HepG2 (cell line): ENCODE results near the gene RFXANK.

Experiments used
- BCL6 ChIP-seq: IDR thresholded peaks from 2 replicates; pipeline ENCODE4 v1.6.1; 2016; ENCODE audit warnings: missing genetic modification reagents, missing compliant biosample characterization
- CTCF ChIP-seq: sonication (generic); formaldehyde crosslinking; IDR thresholded peaks from 2 replicates; pipeline ENCODE4 v1.5.0; 2020; ENCODE audit warnings: mild to moderate bottlenecking, missing genetic modification reagents, moderate library complexity
- JUN ChIP-seq: sonication (generic); formaldehyde crosslinking; IDR thresholded peaks from 2 replicates; pipeline ENCODE4 v1.4.0; 2020; ENCODE audit warnings: mild to moderate bottlenecking, missing genetic modification reagents
- KLF6 ChIP-seq: IDR thresholded peaks from 2 replicates; pipeline ENCODE4 v1.8.0; 2016; ENCODE audit warnings: missing biosample characterization, missing genetic modification reagents
- MAX ChIP-seq: IDR thresholded peaks from 2 replicates; pipeline ENCODE4 v1.6.1; 2012; ENCODE audit warnings: inconsistent platforms
- MYC ChIP-seq: sonication (generic); formaldehyde crosslinking; IDR thresholded peaks from 2 replicates; pipeline ENCODE4 v1.9.0; 2021; ENCODE audit warnings: missing genetic modification reagents, borderline replicate concordance
- REST ChIP-seq, 2 experiments: IDR thresholded peaks; 2 replicates each; pipeline ENCODE4 v1.6.1; 2011 to 2012; ENCODE audit warnings: low read length in 2 of 2, borderline replicate concordance in 1 of 2, low read depth in 1 of 2, mild to moderate bottlenecking in 1 of 2, moderate library complexity in 1 of 2
- SRSF4 ChIP-seq: fragments of 200-400 bp; formaldehyde crosslinking; IDR thresholded peaks from one replicate; pipeline ENCODE4 v1.6.1; 2018; ENCODE audit warnings: mild to moderate bottlenecking, low read depth, low read length, moderate library complexity; ENCODE audit not compliant: poor library complexity, severe bottlenecking
- ZBTB8A ChIP-seq: sonication (generic); formaldehyde crosslinking; IDR thresholded peaks from 2 replicates; pipeline ENCODE4 v1.4.0; 2020; ENCODE audit warnings: mild to moderate bottlenecking, low read depth, missing genetic modification reagents, borderline replicate concordance

- TF ChIP-seq KLF6 (CRISPR knock-in tag) (no peak), BCL6 (CRISPR knock-in tag) (no peak), ZBTB8A (CRISPR knock-in tag) (no peak), CTCF (CRISPR knock-in tag) (no peak), REST (IDR thresholded peaks at IDR 0.05; ENCODE audit: borderline replicate concordance in 1 of 2, low read depth in 1 of 2, low read length in 2 of 2) (no peak), MAX (no peak), MYC (CRISPR knock-in tag) (no peak), JUN (CRISPR knock-in tag) (no peak), SRSF4 (no peak)
Observed at GRCh38 chr19:19179548-19180441, 12.3 kb upstream of the RFXANK start.
